GM21786 (cell line): Measurements from ENCODE around the gene SCNN1B.
"Not testable (repeated sequence)": the region's sequence is repeated elsewhere in the genome, so short reads cannot be mapped to it uniquely, and the experiment has no call there.

Experiments
- ATAC-seq: cut with Tn5 transposase; IDR thresholded peaks from one replicate; pipeline ENCODE4 v1.9.1; 2021; ENCODE audit not compliant: unreplicated experiment

Gene SCNN1B

DNA sequence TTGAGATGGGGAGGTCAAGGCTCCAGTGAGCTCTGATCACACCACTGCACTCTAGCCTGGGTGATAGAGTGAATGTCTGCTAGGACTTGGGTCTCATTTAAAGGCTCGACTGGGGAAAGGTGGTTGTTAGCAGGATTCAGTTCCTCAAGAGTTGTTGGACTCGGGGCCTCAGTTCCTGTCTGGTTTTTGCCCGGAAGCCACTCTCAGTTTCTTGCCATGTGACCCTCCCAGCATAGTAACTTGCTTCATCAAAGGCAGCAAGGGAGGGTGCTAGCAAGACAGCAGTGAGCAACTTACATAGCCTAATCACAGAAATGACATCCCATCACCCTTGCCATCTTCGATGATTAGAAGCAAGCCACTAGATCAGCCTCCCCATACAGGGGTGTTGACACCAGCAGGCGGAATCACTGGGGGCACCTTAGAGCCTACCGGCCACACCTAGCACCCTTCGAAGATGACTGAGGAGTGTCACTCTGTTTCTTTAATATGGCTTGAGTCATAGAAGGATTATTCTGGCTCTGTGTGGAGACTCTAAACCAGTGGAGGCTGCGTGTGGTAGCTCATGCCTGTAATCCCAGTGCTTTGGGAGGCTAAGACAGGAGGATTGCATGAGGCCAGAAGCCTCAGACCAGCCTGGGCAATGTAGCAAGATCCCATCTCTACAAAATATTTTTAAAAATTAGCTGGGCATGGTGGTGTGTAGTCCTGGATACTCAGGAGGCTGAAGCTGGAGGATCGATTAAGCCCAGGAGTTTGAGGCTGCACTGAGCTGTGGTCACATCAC is 13.2 kb upstream of the SCNN1B start:
- no peak for ATAC-seq

DNA sequence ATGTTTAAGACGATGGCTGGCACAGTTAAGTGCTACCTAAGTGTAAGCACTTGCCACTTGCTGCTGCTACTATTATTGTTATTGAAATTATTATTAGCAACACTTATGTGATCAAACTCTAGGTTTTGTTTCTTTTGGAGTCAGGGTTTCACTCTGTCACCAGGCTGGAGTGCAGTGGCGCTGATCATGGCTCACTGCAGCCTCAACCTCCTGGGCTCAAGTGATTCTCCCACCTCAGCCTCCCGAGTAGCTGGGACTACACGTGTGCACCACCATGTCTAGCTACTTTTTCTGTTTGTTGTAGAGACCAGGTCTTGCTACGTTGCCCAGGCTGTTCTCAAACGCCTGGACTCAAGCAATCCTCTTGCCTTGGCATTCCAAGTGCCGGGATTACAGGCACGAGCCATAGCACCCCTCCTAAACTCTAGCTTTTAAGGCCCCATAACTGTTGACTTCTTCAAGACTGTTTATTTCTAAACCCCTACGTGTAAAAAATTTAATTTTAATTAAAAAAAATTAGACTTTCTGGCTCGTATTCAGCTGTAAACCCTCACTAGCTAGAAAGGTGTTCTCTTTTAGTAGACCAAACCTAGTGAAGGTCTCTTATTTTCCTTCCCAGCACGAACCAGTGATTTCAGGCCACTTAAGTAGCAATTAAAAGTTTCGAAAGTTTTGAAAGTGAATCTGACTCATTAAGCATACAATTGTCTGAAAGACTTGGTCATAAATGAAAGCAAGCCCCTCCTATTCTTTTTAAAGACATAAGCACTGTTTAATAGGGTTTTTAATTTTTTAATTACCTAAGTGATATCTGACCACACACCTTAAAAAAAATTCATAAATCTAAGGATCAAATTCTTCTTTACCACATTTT is 11.7 kb upstream of the SCNN1B start:
- no peak for ATAC-seq

DNA sequence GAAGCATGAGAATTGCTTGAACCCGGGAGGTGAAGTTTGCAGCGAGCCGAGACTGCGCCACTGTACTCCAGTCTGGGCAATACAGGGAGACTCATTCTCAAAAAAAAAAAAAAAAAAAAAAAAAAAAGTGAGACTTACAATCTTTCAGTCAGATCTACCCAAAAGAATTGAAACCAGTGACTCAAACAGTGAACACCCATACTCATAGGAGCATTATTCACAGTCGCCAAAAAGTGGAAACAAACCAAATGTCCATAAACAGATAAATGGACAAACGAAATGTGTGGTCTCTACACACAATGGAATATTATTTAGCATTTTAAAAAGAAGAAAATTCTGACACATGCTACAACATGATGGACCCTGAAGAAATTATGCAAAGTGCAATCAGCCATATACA is 9.1 kb upstream of the SCNN1B start:
- no peak for ATAC-seq

DNA sequence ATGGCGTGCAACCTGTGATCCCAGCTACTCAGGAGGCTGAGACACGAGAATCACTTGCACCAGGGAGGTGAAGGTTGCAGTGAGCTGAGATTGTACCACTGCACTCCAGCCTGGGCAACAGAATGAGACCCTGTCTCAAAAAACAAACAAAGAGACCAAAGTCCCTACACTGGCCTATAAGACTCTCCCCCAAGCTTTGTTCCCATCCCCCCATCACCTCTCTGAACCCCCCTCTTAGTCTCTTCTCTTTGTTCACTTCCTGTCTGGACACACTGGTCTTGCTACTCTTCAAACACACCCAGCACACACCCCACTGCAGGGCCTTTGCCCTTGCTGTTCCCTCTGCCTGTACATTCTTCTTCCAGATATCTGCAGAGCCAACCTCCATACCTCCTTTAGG is 7.8 kb upstream of the SCNN1B start:
- no peak for ATAC-seq

DNA sequence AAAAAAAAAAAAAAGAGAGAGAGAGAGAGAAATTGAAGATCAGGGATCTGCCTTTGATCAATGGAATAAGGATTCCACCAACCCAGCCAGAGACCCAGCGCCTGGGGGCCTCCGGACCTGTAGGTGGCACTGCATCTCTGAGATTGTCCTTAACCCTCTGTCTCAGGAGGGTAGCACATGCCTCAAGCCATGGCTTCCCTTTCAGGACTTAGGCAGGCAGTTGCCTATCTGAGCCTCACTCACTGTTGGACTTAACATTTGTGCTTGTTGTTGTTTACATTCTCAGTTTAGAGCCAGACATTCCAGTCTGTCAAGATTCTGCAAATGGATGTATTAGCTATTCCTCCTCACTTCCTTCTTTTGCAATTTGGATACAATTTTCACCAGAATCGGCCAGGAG is 5.1 kb upstream of the SCNN1B start:
- ATAC-seq, result no peak

DNA sequence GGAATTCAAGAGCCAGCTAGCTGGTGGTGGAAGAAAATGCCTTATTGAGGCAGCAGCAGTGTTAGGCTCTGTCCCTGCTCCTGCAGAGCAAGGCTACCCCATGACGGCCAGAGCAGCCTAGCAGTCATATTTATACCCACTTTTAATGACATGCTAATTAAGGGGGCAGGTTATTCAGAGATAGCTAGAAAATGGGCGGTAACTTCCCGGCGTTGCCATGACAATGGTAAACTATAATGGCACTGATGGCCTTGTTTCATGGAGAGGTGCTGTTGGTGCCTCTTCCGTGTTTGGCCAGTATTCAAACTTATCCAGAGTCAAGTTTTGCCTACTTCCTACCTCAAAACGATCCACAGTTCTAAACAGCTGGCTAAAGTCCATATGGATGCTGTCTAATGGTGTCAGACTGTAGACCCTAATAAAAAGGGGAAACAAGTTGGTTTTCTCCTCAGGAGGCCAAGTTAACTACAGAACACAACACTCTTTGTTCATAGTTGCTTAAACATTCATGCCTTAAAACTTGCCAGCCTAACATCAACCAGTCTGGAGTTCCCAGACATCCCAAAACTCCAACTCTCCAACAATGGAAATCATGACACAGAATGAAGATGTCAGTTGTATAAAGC is 3.7 kb upstream of the SCNN1B start:
- ATAC-seq, result no peak

DNA sequence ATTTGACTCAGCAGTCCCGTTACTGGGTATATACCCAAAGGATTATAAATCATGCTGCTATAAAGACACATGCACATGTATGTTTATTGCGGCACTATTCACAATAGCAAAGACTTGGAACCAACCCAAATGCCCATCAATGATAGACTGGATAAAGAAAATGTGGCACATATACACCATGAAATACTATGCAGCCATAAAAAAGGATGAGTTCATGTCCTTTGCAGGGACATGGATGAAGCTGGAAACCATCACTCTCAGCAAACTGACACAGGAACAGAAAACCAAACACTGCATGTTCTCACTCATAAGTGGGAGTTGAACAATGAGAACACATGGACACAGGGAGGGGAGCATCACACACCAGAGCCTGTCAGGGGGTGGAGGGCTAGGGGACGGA is 2.3 kb upstream of the SCNN1B start:
- not testable (repeated sequence) for ATAC-seq

DNA sequence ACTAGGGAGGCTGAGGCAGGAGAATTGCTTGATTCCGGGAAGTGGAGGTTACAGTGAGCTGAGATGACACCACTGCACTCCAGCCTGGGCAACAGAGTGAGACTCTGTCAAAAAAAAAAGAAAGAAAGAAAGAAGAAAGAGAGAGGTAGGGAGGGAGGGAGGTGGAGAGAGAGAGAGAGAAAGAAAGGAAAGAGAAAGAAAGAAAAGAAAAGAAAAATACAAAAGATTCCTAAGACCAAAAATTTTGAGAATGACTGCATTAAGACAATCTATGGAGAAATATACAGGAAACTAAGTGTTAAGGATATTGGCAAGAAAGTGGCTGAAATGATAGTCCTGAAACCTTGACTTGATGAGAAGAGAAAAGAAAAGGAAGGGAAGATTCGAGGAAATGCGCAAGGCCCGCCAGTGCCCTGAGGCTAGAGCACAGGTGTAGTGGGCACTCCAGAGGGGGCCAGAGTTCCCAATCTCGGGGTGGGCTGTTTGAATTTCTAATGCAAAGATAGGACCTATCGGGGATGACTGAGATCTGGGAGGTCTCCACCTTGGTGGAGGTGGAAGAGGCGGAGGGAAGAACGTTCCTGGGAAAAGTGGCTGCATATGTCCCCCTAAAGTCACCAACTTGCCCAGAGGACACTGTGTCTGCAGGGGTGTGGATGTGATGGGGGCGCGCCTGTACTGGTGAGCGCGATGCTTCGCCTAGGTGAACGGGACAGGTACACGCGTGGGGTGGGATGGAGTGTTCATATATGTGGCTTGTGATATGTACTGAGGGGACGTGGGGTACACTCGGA is 654 bp upstream of the SCNN1B start:
- ATAC-seq, result no peak

DNA sequence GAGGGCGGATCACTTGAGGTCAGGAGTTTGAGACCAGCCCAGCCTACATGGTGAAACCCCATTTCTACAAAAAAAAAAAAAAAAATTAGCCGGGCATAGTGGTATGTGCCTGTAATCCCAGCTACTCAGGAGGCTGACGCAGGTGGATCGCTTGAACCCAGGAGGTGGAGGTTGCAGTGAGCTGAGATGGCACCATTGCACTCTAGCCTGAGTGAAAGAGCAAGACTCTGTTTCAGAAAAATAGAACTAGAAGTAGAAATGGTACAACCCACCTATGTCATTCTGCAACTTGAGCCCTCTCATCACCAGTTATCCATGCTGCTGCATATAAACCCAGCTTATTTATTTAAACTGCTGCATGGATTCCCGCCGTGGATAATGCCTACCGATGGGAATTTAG is 1.6 kb downstream of the SCNN1B start:
- no peak for ATAC-seq

DNA sequence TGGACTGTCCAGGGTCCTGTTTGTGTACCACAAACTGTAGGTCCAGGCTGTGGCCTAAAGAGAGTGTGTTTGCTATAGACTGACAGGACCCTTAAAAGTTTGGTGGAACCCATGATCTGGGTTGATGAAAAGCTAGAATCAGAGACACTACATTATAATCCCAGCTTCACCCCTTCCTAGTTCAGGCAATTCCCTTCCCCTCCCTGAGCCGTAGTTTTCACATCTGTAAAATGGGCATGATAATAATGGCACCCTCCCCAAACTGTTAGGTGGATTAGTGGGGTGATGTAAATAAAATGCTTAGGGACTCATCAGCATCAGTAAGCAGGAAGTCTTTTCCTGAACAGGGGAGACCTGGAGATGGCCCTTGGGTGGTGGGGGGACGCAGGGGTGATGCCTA is 2.5 kb downstream of the SCNN1B start:
- ATAC-seq, result no peak

DNA sequence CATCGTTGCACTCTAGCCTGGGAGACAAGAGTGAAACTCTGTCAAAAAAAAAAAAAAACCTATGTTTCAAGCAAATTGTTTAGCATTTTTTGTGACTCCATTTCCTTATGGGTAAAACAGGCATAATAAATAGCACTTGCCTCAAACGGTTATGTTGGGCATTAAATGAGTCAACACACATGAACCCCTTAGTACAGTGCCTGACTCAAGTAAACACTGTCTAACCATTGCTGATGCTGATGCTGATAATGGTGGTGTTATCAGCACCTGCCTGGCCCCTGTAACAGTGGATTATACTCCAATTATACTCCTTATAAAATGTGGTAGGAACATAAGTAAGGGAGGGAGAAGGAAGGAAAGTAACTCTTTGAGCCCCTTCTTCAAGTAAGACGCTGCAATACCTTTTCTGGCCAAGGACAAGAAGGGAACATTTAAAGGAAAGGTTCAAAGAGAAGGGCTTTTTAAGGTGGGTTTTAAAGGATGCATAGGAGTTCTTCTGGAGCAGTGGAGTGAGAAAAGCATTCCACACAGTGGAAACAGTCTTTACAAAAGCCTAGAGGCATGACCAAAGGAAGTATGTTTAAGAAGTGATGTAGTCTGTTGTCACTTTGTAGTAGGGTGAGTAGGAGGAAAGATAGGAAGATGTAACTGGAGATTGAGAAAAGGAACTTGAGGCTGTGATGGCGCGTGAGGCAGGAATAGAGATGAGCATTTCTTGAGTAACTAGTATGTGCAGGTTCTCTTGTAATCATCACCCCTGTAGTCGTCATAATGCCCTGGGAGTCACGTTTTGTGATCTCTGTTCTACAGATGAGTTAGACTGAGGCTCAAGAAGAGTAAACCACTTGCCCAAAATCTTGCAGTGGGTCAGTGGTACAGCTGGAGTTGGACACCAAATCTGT is 4.3 kb downstream of the SCNN1B start:
- no peak for ATAC-seq

DNA sequence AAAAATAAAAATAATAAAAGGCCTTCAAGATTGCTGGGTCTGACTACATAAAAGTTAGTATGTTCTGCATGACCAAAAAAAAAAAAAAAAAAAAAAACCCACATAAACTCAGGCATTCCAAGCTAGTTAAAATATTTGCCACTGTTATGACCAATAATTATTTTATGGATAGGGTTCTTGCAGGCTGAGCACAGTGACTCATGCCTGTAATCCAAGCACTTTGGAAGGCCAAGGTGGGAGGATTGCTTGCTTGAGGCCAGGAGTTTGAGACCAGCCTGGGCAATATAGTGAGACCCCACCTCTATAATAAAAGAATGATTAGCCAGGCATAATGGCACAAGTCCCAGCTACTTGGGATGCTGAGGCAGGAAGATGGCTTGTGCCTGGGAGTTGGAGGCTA is 8.1 kb downstream of the SCNN1B start:
- no peak for ATAC-seq

DNA sequence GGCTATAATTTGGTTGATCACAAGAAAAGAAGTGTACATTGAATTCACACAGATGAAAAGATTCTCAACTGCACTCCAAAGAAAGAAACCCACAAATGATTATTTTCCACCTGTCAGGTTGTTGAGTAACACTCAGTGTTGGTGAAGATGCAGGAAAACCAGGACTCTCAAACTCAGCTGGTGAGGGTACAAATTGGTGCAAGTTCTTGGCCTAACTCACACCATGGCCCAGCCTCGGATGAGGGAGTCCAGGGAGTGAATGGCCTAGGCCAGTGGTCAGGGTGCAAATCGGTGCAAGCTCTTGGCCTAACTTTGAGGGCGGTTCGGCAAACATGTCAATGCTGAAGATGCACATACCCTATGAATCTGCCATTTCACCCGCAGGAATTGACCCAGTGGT is 8.6 kb downstream of the SCNN1B start:
- ATAC-seq, result no peak

DNA sequence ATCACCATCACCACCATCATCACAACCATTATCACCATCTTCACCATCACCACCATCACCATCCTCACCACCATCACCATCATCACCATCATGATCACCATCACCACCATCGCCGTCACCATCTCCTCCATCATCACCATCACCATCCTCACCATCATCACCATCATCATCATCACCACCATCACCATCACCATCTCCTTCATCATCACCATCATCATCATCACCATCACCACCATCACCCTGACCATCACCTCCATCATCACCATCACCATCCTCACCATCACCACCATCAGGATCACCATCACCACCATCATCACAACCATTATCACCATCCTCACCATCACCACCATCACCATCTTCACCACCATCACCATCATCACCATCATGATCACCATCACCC is 14.1 kb downstream of the SCNN1B start:
- no peak for ATAC-seq

DNA sequence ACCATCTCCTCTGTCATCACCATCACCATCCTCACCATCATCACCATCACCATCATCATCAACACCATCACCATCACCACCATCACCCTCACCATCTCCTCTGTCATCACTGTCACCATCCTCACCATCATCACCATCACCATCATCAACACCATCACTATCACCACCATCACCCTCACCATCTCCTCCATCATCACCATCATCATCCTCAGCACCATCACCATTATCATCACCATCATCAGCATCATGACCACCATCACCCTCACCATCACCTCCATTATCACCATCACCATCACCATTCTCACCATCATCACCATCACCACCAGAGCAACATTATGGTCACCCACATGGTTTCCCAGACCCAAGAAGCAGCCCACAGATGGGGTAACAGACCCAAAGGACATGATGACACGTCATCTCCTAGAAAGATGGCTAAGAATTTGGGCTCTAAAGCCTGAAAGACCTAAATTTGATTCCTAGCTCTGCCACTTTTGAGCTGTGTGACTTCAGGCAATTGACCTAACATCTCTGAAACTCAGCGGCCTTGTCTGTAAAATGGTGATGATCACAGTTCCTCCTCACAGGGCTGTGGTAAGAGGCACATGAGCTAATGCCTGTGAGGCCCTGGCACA is 14.6 kb downstream of the SCNN1B start:
- ATAC-seq, result no peak

DNA sequence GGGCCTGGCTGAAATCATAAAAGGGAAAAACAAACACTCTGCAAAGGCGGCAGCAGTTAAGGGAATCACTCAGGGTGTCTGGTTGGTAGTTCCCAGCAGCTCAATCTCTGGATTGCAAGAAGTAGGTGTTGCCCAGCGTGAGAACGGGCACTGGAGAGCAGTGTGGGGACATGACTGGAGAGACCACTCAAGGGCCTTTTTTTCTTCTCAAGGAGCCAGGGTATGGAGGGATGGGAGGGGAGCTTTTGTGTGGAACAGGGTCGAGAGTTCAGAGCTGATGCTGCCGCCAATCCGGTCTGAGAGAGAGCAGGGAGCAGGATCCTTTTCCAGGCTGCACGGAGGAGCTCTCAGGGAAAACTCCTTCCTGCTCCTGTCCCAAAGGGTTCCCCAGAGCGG is 15.2 kb downstream of the SCNN1B start:
- no peak for ATAC-seq

DNA sequence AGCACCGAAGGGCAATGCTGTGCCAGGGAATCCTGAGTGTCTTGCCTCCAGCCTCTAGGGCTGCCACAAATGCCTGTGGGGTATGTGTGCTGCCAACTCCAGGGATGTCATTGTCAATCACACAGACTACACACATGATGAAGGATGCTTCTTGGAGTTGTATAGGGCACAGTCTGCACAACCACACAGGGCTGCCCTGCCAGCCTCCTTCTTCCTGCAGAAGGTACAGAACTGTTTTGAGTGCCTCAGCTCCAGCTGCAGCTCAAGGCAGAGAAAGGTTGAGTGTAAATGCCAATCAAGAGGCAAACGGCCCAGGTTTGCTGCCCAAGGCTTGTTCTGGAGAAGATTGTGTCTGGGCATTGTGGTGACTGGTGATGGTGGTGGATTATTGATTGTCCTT is 15.6 kb downstream of the SCNN1B start:
- ATAC-seq, result no peak

DNA sequence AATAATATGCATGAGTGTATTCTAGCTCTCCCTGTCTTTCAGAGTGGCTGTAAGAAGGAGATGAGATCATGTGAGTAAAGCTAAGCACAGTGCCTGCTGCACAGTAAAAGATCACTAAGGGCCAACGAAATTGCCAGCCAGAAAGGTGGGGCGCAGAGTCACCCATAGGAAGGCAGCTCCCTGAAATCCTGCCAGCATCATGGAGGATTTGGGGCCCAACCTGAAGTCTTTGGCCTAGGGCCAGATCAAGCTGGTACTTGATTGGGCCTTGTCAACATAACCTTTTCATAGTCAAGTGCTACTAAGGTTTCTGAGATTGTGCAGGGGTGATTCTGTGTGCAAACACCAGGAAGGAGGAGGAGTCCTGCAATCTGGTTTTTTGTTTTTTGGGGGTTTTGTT is 16.5 kb downstream of the SCNN1B start:
- no peak for ATAC-seq

DNA sequence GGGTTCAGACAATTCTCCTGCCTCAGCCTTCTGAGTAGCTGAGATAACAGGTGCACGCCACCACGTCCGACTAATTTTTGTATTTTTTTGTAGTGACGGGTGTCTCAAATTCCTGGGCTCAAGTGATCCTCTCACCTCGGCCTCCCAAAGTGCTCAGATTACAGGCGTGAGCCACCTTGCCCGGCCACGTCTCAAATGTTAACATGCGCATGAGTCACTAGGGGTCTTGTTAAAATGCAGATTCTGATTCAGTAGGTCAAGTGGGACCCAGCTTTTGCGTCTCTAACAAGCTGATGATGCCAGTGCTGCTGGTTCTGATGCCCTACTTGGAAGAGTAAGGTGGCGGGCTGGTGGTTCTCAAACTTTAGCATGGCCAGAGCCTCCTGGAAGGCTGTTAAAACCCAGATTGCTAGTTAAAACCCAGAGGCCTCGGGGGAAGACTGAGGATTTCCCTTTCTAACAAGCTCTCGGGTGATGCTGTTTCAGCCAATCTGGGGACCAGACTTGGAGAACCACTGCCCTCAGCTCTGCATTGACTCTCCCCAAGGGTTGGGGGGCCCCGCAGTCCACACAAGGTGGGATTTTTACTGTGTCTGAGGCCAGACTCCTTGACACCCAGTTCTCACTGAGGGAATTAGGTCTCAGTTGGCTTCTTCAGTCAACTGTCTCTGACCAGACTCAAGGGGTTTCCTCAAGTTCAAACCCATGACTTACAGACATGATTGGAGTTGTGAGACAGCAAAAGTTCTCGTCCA is 17.9 kb downstream of the SCNN1B start:
- ATAC-seq, result no peak
